ENCODE measurements around the gene PROM2. TPM values are rescaled to one million over a fixed set of nuclear protein-coding genes. Genes with fewer than 3 reads are reported as not detected.

PROM2 gene
- total RNA-seq, 1 experiment from 2014 or later, result 0.07 TPM

GRCh38 chr2:95296011-95296410 is 21.8 kb downstream of the PROM2 start:
- Histone ChIP-seq H3K27ac (ENCODE audit: low read length) (no peak overlapping the region), H3K27me3 (ENCODE audit: low read length) (no peaks in the 10 kb centered on the region), H3K79me2 (ENCODE audit: low read length) (no peaks in the 10 kb centered on the region), H4K20me1 (ENCODE audit: insufficient read depth, low read depth, low read length) (no peaks in the 10 kb centered on the region), H3K9me3 (ENCODE audit: low read length) (no peaks in the 10 kb centered on the region), H3K36me3 (ENCODE audit: insufficient read depth, low read length) (no peaks in the 10 kb centered on the region), H2AFZ (ENCODE audit: low read length) (no peak overlapping the region), H3K9ac (ENCODE audit: low read length) (no peak overlapping the region), H3K9me2 (replicated peaks; ENCODE audit: insufficient read depth, low read length) (no peaks in the 10 kb centered on the region), H3K4me2 (ENCODE audit: low read depth, low read length, poor library complexity, severe bottlenecking) (no peak overlapping the region), H3K4me1 (ENCODE audit: low read length) (no peaks in the 10 kb centered on the region), H3K4me3 (ENCODE audit: low read length) (no peak overlapping the region)
- DNase-seq, result no peak

- Histone ChIP-seq H4K20me1 (ENCODE audit: insufficient read depth, low read depth, low read length) (no peaks in the 10 kb centered on the region), H3K4me2 (ENCODE audit: low read depth, low read length, poor library complexity, severe bottlenecking) (no peak within 1 kb of the TSS), H3K9me3 (ENCODE audit: low read length) (no peaks in the 10 kb centered on the region), H3K4me3 (ENCODE audit: low read length) (no peak within 1 kb of the TSS), H3K27me3 (ENCODE audit: low read length) (no peaks in the 10 kb centered on the region), H2AFZ (ENCODE audit: low read length) (no peak within 1 kb of the TSS), H3K79me2 (ENCODE audit: low read length) (no peaks in the 10 kb centered on the region), H3K27ac (ENCODE audit: low read length) (no peak within 1 kb of the TSS), H3K9me2 (replicated peaks; ENCODE audit: insufficient read depth, low read length) (no peaks in the 10 kb centered on the region), H3K36me3 (ENCODE audit: insufficient read depth, low read length) (no peaks in the 10 kb centered on the region), H3K4me1 (ENCODE audit: low read length) (no peaks in the 10 kb centered on the region), H3K9ac (ENCODE audit: low read length) (no peak within 1 kb of the TSS)
- DNase-seq, result no peak
These were observed 22.7 kb downstream of the PROM2 start, which contains the start of gene KCNIP3 for GRCh38 chr2:95296880-95297487. Gene KCNIP3, plus strand, starts transcription at chr2:95297347. Its CDS starts 92 bp downstream, at chr2:95297439.

GRCh38 chr2:95297639-95298395 is 23.6 kb downstream of the PROM2 start:
- no peaks in the 10 kb centered on the region for H3K9me3 ChIP-seq (ENCODE audit: low read length)
- no peak for DNase-seq
- H3K9ac ChIP-seq (ENCODE audit: low read length), result no peak overlapping the region
- no peak overlapping the region for H3K27ac ChIP-seq (ENCODE audit: low read length)
- H3K4me1 ChIP-seq (ENCODE audit: low read length), result no peaks in the 10 kb centered on the region
- H3K36me3 ChIP-seq (ENCODE audit: insufficient read depth, low read length), result no peaks in the 10 kb centered on the region
- H4K20me1 ChIP-seq (ENCODE audit: insufficient read depth, low read depth, low read length), result no peaks in the 10 kb centered on the region
- H3K79me2 ChIP-seq (ENCODE audit: low read length), result no peaks in the 10 kb centered on the region
- no peaks in the 10 kb centered on the region for H3K27me3 ChIP-seq (ENCODE audit: low read length)
- no peak overlapping the region for H2AFZ ChIP-seq (ENCODE audit: low read length)
- no peaks in the 10 kb centered on the region for H3K9me2 ChIP-seq (replicated peaks; ENCODE audit: insufficient read depth, low read length)
- H3K4me3 ChIP-seq (ENCODE audit: low read length), result no peak overlapping the region
- no peak overlapping the region for H3K4me2 ChIP-seq (ENCODE audit: low read depth, low read length, poor library complexity, severe bottlenecking)

- Histone ChIP-seq H3K4me2 (ENCODE audit: low read depth, low read length, poor library complexity, severe bottlenecking) (no peak overlapping the region), H3K9ac (ENCODE audit: low read length) (no peak overlapping the region), H3K27me3 (ENCODE audit: low read length) (no peaks in the 10 kb centered on the region), H3K27ac (ENCODE audit: low read length) (no peak overlapping the region), H3K4me1 (ENCODE audit: low read length) (no peaks in the 10 kb centered on the region), H3K9me2 (replicated peaks; ENCODE audit: insufficient read depth, low read length) (no peaks in the 10 kb centered on the region), H3K4me3 (ENCODE audit: low read length) (no peak overlapping the region), H3K9me3 (ENCODE audit: low read length) (no peaks in the 10 kb centered on the region), H2AFZ (ENCODE audit: low read length) (no peak overlapping the region), H4K20me1 (ENCODE audit: insufficient read depth, low read depth, low read length) (no peaks in the 10 kb centered on the region), H3K79me2 (ENCODE audit: low read length) (no peaks in the 10 kb centered on the region), H3K36me3 (ENCODE audit: insufficient read depth, low read length) (no peaks in the 10 kb centered on the region)
- DNase-seq, result no peak
These were observed 24.4 kb downstream of the PROM2 start for GRCh38 chr2:95298486-95299111.

GRCh38 chr2:95299961-95300360 is 25.7 kb downstream of the PROM2 start:
- H3K27me3 ChIP-seq (ENCODE audit: low read length), result no peaks in the 10 kb centered on the region
- H4K20me1 ChIP-seq (ENCODE audit: insufficient read depth, low read depth, low read length), result no peaks in the 10 kb centered on the region
- no peak for DNase-seq
- no peak overlapping the region for H3K27ac ChIP-seq (ENCODE audit: low read length)
- no peaks in the 10 kb centered on the region for H3K9me2 ChIP-seq (replicated peaks; ENCODE audit: insufficient read depth, low read length)
- no peaks in the 10 kb centered on the region for H3K79me2 ChIP-seq (ENCODE audit: low read length)
- H3K4me3 ChIP-seq (ENCODE audit: low read length), result no peak overlapping the region
- no peak overlapping the region for H3K4me2 ChIP-seq (ENCODE audit: low read depth, low read length, poor library complexity, severe bottlenecking)
- H3K9ac ChIP-seq (ENCODE audit: low read length), result no peak overlapping the region
- no peaks in the 10 kb centered on the region for H3K9me3 ChIP-seq (ENCODE audit: low read length)
- H3K4me1 ChIP-seq (ENCODE audit: low read length), result no peaks in the 10 kb centered on the region
- no peaks in the 10 kb centered on the region for H3K36me3 ChIP-seq (ENCODE audit: insufficient read depth, low read length)
- no peak overlapping the region for H2AFZ ChIP-seq (ENCODE audit: low read length)

- H3K36me3 ChIP-seq (ENCODE audit: insufficient read depth, low read length), result no peaks in the 10 kb centered on the region
- H3K9ac ChIP-seq (ENCODE audit: low read length), result no peak overlapping the region
- H3K79me2 ChIP-seq (ENCODE audit: low read length), result no peaks in the 10 kb centered on the region
- H3K27ac ChIP-seq (ENCODE audit: low read length), result no peak overlapping the region
- H3K4me3 ChIP-seq (ENCODE audit: low read length), result no peak overlapping the region
- no peaks in the 10 kb centered on the region for H3K27me3 ChIP-seq (ENCODE audit: low read length)
- no peaks in the 10 kb centered on the region for H3K4me1 ChIP-seq (ENCODE audit: low read length)
- no peak overlapping the region for H2AFZ ChIP-seq (ENCODE audit: low read length)
- H3K9me2 ChIP-seq (replicated peaks; ENCODE audit: insufficient read depth, low read length), result no peaks in the 10 kb centered on the region
- DNase-seq, result no peak
- no peaks in the 10 kb centered on the region for H4K20me1 ChIP-seq (ENCODE audit: insufficient read depth, low read depth, low read length)
- no peak overlapping the region for H3K4me2 ChIP-seq (ENCODE audit: low read depth, low read length, poor library complexity, severe bottlenecking)
- H3K9me3 ChIP-seq (ENCODE audit: low read length), result no peaks in the 10 kb centered on the region
These were observed 26.2 kb downstream of the PROM2 start for GRCh38 chr2:95300450-95300849.

- Histone ChIP-seq H3K9me2 (replicated peaks; ENCODE audit: insufficient read depth, low read length) (no peaks in the 10 kb centered on the region), H3K27ac (ENCODE audit: low read length) (no peak overlapping the region), H3K4me1 (ENCODE audit: low read length) (no peaks in the 10 kb centered on the region), H3K4me2 (ENCODE audit: low read depth, low read length, poor library complexity, severe bottlenecking) (no peak overlapping the region), H2AFZ (ENCODE audit: low read length) (no peak overlapping the region), H3K27me3 (ENCODE audit: low read length) (no peaks in the 10 kb centered on the region), H3K9ac (ENCODE audit: low read length) (no peak overlapping the region), H4K20me1 (ENCODE audit: insufficient read depth, low read depth, low read length) (no peaks in the 10 kb centered on the region), H3K36me3 (ENCODE audit: insufficient read depth, low read length) (no peaks in the 10 kb centered on the region), H3K79me2 (ENCODE audit: low read length) (no peaks in the 10 kb centered on the region), H3K4me3 (ENCODE audit: low read length) (no peak overlapping the region), H3K9me3 (ENCODE audit: low read length) (no peaks in the 10 kb centered on the region)
- no peak for DNase-seq
These were observed 26.9 kb downstream of the PROM2 start for GRCh38 chr2:95301186-95301585.

GRCh38 chr2:95301876-95302641 is 27.8 kb downstream of the PROM2 start:
- Histone ChIP-seq H3K79me2 (ENCODE audit: low read length) (no peaks in the 10 kb centered on the region), H2AFZ (ENCODE audit: low read length) (no peak overlapping the region), H3K9ac (ENCODE audit: low read length) (no peak overlapping the region), H3K4me3 (ENCODE audit: low read length) (no peak overlapping the region), H3K9me3 (ENCODE audit: low read length) (no peaks in the 10 kb centered on the region), H3K27me3 (ENCODE audit: low read length) (no peaks in the 10 kb centered on the region), H3K36me3 (ENCODE audit: insufficient read depth, low read length) (no peaks in the 10 kb centered on the region), H3K9me2 (replicated peaks; ENCODE audit: insufficient read depth, low read length) (no peaks in the 10 kb centered on the region), H4K20me1 (ENCODE audit: insufficient read depth, low read depth, low read length) (no peaks in the 10 kb centered on the region), H3K4me1 (ENCODE audit: low read length) (no peaks in the 10 kb centered on the region), H3K27ac (ENCODE audit: low read length) (no peak overlapping the region), H3K4me2 (ENCODE audit: low read depth, low read length, poor library complexity, severe bottlenecking) (no peak overlapping the region)
- DNase-seq, result no peak
